GM11168 (cell line): ENCODE data around the gene BTF3L4.
"Not testable (repeated sequence)": the region's sequence is repeated elsewhere in the genome, so short reads cannot be mapped to it uniquely, and the experiment has no call there.

Experiments used
- in situ Hi-C: fragments of 300-500 bp; cut with MboI; formaldehyde crosslinking; loops from one replicate; pipeline ENCODE4 v1.12.0; 2022; ENCODE audit warnings: low sequenced_read_pairs; ENCODE audit not compliant: unreplicated experiment

BTF3L4 gene

GRCh38 chr1:52056163-52056936, at the start of gene BTF3L4:
Gene BTF3L4 (plus strand): TSS chr1:52056295. CDS start chr1:52059848, 3,553 bp downstream.
- in situ Hi-C loops: no loop called here

DNA sequence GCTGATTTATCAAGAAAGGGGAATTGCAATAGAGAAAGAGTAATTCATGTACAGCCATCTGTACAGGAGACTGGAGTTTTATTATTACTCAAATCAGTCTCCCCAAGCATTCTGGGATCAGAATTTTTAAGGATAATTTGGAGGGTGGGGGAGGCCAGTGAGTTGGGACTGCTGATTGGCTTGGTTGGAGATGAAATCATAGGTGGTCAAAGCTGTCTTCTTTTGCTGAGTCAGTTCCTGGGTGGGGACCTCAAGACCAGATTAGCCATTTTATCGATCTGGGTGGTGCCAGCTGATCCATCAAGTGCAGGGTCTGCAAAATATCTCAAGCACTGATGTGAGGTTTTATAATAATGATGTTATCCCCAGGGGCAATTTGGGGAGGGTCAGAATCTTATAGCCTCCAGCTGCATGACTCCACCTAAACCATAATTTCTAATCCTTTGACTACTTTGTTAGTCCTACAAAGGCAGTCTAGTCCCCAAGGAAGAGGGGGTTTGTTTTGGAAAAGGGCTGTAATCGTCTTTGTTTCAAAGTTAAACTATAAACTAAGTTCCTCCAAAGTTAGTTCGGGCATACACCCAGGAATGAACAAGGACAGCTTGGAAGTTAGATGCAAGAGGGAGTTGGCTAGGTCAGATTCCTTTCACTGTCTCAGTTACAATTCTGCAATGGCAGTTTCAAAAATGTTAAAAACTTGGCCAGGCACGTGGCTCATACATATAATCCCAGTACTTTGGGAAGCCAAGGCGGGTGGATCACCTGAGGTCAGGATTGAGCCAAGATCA, 48.7 kb upstream of the BTF3L4 start:
- in situ Hi-C loops: loop anchor here (5.0 kb wide), 1 partner anchor 100 kb away; no protein-coding TSS in a partner anchor

GRCh38 chr1:52008071-52008809, 47.9 kb upstream of the BTF3L4 start:
- in situ Hi-C loops: loop anchor here (5.0 kb wide), 1 partner anchor 101 kb away; no protein-coding TSS in a partner anchor

GRCh38 chr1:52022133-52022532, 34.0 kb upstream of the BTF3L4 start:
- in situ Hi-C loops: no loop called here

DNA sequence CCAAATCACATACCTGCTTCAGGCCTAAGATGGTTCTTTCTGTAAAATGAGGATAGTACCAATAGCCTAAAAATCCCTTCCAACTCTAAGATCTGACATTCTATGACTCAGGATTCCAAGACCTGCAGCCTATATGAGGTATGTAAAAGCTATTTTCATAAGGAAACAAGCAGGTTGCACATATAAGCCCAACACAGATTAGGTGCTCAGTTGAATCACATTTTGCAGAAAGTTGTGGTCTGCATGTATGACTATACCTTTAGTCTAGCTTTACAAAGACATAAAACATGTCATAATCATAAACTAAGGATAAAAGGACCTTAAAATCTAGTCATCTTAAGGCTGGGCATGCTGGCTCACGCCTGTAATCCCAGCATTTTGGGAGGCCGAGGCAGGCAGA, 29.8 kb upstream of the BTF3L4 start:
- in situ Hi-C loops: no loop called here

DNA sequence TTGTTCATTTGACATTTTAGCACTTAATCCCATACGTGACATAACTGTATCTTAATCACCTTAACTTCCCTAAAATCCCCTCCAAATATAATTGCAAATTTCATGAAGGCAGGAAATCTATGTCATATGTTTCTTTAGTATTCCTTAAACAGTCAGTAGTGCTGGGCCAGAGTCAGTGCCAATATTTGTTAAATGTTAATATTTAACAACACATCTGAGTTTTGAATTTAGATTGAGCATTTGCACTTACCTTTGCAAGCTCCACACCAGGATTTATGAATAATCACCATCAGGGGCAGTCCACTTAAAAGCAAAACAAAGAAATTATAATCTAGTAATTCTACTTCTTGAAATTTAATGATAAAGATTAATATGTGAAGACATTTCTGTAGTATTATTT, 27.8 kb upstream of the BTF3L4 start:
- in situ Hi-C loops: no loop called here

DNA sequence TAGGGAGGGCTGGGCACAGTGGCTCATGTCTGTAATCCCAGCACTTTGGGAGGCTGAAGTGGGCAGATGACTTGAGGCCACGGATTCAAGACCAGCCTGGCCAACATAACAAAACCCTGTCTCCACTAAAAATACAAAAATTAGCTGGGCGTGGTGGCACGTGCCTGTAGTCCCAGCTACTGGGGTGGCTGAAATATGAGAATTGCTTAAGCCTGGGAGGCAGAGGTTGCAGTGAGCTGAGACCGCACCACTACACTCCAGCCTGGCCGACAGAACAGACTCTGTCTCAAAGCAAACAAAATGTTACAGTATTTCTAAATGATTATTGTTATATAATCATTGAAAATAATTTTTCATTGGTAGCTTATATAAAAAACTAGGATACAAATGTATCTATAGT, 27.3 kb upstream of the BTF3L4 start:
- in situ Hi-C loops: not testable (repeated sequence)

DNA sequence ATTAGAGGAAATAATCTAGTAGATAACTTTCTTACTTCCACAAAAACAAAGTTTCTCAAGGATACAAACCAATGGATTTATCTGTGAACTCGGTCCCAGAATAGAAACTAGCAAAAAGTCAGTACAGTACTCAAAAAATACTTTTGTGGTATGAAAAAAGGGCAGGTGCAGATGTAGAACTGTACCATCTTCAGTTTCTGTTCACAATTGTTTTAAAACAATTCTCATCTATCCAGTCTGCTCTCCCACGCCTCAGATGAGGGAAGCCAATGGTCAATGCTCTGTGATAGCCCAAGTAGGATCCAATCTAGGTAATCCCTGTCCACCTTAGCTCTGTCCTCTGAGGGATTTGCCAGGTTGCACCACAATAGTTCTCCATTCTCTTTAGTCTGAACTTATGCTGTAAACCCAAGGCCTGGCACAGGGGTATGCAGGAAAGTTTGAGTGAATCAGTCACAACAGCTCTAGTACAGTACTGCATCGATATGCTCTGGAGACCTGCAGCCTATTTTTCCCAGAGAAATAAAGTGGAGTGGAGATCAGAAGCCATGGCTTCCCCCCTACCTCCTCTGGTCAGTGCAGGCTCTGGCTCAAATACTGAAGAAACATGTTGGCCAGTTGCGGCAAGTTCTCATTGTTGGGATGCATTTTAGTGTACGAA, 23.8 kb upstream of the BTF3L4 start:
- in situ Hi-C loops: no loop called here

GRCh38 chr1:52032785-52033131, 23.3 kb upstream of the BTF3L4 start:
- in situ Hi-C loops: no loop called here

DNA sequence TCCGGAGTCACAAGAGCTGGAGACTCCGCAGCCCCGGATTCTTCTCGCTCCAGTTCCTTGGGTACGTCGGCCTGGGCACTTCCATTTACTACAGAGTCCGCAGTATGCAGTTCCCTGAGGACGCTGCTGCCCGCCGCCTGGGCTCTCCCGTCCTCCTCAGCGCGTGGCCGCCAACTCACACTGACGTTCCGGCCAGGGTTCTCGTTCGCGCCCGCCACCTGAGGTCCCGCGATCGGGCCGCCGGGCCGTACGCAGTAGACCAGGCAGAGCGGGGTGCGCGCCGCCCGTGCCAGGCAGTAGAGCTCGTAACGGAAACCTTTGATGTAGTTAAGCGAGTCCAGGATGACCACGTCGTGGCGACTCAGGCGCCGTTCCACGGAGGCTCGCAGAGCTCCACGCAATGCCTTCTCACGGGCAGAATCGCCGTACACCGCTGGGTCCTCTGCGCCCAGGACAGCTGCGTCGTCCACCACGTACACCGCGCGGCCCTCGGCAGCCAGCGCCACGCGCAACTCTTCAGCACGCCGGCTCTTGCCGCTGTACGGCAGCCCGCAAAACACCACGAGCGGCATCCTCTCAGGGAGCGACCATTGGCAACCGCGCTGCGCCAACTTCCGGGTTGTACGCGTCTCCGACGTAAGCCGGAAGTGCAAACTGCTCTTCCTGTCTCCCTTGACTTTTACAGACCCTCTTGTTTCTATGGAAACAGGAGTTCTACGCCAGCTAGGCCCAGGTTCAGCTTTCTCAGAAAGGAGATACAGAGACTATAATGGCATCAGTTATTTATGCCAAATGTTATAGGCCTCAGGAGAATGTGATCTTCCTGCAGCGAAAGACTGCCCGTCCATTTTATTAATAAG, 22.7 kb upstream of the BTF3L4 start, which contains the start of gene KTI12:
KTI12 (minus strand) TSS at position 621 of the 860 bp plus-strand sequence; CDS start at position 572, 49 bp downstream.
- in situ Hi-C loops: no loop called here

DNA sequence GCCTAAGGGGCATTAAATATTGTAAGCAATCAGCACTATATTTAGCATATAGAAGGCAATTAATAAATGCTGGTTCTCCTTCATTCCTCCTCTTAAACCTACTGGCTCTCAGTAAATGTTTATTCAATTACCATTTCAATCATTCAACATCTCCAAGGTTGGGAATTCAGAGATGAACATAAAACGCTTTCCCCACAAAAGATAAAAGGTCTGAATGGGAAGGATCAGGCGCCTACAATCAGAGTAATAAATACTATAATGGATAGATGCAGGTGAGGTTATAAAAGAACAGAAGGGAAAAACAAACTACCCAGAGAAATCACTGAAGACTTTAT, 22.1 kb upstream of the BTF3L4 start:
- in situ Hi-C loops: no loop called here

- in situ Hi-C loops: no loop called here
These were observed 18.7 kb upstream of the BTF3L4 start for GRCh38 chr1:52037402-52037814.

DNA sequence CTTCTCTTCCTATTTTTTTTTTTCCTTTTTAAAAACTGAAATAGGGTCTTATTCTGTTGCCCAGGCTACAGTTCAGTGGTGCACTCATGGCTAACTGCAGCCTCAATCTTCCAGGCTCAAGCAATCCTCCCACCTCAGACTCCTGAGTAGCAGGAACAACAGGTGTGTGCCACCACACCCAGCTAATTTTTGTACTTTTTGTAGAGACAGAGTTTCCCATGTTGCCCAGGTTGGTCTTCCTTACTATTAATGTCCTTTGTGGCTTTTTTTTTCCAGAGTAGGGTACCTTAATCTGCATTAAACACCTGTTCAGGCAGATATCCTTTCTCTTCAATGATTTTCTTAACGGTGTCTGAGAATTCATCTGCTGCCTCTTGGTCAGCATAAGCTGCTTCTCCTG, 18.2 kb upstream of the BTF3L4 start:
- in situ Hi-C loops: no loop called here

GRCh38 chr1:52041551-52042185, 14.4 kb upstream of the BTF3L4 start:
- in situ Hi-C loops: no loop called here

- in situ Hi-C loops: no loop called here
These were observed 10.9 kb upstream of the BTF3L4 start for GRCh38 chr1:52045236-52045635.

GRCh38 chr1:52045666-52046195, 10.4 kb upstream of the BTF3L4 start:
- in situ Hi-C loops: not testable (repeated sequence)

GRCh38 chr1:52049337-52049736, 6.8 kb upstream of the BTF3L4 start:
- in situ Hi-C loops: not testable (repeated sequence)

DNA sequence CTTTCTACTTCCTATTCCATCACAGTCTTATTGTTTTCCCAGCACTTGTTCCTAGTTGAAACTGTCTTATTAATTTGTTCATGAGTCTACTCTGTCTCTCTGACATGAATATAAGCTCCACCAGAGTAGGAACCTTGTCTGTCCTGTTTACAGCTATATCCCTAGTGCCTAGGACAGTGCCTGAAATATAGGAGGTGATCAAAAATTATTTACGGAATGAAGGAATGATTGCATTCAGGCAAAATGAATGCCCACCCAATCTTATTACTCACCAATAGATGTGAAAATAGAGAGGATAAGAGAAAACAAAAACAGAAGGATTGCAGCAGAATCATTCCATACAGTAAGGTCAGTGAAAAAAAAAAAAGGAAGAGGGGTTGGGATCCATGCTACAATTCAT, 2.2 kb upstream of the BTF3L4 start:
- in situ Hi-C loops: no loop called here
